ENCODE measurements around the gene OR2B6.

OR2B6 gene

GRCh38 chr6:28001351-28001750 is 44.3 kb downstream of the OR2B6 start:
- no peak for DNase-seq

DNA sequence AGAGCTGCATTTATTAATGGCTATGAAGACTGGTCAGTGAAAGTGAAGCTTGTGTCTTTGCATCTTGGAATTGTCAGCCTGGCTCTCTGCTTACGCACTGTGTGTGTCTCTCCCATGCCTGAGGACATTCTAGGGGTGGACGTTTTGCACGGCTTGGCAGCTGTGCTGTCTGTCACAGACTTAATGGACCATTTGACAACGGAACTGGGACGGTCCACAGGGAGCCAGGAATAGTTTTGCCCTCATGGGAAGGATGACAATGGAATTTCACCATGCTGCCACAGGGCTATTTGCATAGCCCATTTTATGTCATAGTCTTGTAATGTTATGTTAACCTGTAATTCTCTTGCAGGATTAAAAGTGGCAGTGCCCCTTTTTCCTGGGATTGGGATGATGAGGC is 44.7 kb downstream of the OR2B6 start:
- no peak for DNase-seq

GRCh38 chr6:28002161-28002560 is 45.1 kb downstream of the OR2B6 start:
- DNase-seq = no peak

DNA sequence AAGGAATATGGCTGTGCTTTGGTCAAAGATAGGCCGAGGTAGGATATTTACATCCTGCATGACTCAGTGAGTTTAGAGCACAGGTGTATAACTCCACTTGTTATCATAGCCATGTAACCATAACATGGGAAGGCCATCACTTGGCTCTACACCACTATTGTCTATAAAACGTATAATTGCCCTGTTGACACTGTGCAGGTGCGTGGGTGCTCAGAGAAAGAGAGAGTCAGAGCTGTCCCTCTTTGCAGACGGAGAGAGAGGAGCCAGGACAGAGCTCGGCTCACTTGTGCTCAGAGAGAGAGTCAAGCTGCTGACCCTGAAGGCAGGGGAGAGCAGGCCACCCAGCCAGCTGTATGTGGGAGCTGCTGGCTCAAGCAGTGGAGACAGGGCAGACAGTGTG is 46.0 kb downstream of the OR2B6 start:
- no peak for DNase-seq

- DNase-seq = no peak
These were observed 46.6 kb downstream of the OR2B6 start for GRCh38 chr6:28003661-28004060.

DNA sequence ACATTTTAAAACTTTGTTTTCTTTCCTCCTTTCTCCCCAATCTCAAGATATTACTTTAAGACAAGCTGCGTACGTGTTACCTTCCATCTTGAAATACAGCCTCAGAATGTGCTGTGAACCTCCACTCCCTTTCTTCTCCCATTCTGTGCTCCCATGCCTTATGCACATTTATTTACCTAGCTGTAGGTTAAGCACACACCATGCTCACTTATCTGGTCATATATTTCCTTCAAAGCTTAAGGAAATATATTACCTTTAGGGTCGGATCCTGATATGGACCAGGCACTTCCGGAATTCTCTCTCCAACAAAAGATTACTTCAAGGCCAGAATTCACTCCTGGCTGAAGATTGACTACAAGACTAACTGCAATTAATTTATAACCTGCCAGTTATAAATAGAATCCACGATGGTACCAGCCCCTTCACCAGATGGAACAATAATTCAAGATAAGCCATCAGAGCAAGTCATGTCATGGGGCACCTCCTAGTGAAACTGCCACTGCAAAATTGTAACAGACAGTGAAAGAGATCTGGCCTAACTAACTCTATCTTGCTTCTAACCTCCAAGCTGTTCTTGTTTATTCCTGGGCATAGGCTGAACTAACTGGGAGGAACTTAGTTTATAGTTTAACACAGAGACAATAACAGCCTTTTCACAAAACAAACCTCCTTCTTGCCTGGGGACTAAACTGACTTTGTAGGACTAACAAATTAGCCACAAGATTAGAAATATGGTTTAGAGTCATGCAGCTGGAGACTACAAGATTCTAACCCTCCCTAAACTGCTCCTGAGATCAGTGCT is 47.5 kb downstream of the OR2B6 start:
- DNase-seq = no peak

DNA sequence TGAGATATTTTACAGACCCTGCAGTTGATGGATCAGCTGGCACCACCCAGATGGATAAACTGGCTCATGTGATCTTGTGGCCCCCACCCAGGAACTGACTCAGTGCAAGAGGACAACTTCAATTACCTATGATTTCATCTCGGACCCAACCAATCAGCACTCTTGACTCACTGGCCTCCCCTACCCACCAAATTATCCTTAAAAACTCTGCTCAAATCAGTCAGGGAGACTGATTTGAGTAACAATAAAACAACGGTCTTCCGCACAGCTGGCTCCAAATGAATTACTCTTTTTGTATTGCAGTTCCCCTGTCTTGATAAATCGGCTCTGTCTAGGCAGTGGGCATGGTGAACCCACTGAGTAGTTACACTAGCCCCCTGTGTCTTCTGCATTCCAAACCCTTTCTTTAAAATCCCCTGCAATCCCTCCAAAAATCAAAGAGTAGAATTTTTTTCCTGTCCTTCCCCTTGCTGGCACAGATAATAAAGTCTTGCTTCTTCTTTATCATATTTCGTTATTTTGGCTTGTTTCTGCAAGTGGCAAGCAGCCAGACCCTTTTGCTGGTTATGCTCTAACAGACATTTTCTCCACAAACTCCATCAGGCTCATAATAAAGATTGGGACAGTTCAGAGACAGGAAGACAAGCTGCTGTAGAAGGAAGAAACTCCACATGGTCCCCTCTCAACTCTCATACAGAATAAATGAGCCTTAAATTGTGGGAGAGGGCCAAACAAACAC is 48.3 kb downstream of the OR2B6 start:
- DNase-seq = no peak

DNA sequence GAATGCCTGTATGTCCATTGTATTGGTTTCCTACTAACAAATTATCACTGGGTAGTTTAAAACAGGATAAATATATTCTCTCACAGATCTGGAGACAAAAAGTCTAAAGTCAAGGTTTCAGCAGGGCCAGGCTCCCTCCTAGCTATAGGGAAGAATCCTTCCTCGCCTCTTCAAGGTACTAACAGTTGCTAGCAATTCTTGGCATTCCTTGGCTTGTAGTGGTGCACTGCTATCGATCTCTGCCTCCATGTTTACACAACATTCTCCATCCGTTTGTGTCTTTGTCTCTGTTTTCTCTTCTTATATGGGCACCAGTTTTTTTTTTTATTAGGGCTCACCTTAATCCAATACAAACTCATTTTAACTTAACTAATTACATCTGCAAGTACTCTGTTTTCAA is 48.9 kb downstream of the OR2B6 start:
- DNase-seq = no peak
